Measurements from ENCODE around the gene FAT4.
A peak's percentile ranks its signal among the peaks of the same experiment; 100 is the strongest.

DNA sequence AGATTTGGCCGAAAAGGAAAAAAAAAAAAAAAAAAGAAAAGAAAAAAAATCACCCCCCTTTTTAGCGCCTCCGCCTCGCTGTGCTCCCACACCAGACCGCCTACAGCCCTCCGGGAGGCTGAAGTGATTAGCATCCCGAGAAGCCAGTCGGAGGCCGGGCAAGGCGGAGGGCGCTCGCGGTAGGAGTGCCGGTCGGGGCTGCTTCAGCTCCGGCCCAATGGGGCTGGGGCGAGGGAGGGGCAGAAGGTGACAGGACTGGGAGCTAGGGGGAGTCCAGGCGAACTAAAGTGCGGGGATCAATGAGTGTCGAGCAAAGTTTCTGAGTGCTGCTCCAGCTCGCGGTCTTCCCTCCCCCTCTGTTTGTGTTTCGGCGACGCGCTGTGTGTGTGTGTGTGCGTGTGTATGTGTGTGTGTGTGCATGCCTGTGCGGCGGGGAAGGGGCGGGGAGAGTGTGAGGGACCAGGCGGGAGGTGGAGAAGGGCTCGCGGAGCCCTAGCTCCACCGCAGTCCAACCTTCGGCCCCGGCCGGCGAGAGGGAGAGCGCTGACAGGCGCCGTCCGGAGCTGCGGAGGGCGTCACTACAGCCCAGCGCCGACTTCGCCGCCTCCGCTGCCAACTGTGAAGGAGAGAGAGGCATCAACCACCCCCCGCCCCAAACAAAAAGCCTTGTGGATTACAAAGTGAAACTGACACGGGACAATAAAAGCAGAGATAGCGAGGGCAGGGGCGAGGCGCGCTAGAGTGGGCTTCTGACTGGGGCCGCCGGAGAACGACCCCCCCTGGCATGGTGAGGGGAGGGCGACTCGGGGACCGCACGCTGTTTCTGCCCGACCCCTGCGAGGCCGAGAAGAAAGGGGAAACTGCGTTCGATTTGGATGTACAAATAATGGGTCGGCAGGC, at the start of gene FAT4:
- TF ChIP-seq POLR2AphosphoS5 (IDR thresholded peaks at IDR 0.05; ENCODE audit: low read depth, low read length) (no peak), MAFK (IDR thresholded peaks at IDR 0.05; ENCODE audit: low read depth, low read length) (no peak), CEBPB (IDR thresholded peaks at IDR 0.05; ENCODE audit: low read depth, low read length) (no peak), CREB1 (IDR thresholded peaks at IDR 0.05) (no peak; the same call in 1 of the 2 replicates), EP300 (IDR thresholded peaks at IDR 0.05; ENCODE audit: borderline replicate concordance in 1 of 2, low read depth in 2 of 2, low read length in 2 of 2) (peak in 1 of 2 experiments; percentile 9; a peak in 1 of 3 replicates), POLR2A (IDR thresholded peaks at IDR 0.05; ENCODE audit: control extremely low read depth in 1 of 2, low read depth in 2 of 2, low read length in 2 of 2) (no peak), RAD21 (IDR thresholded peaks at IDR 0.05 in 1 of 2, conservative IDR thresholded peaks at IDR 0.05 in 1 of 2; ENCODE audit: low read depth in 2 of 2, low read length in 2 of 2) (peak in 1 of 2 experiments; percentile 9; a peak in 2 of 4 replicates), EZH2 (IDR thresholded peaks at IDR 0.05; ENCODE audit: low read depth, low read length, severe bottlenecking) (no peak), SAP30 (IDR thresholded peaks at IDR 0.05; ENCODE audit: insufficient read depth, insufficient replicate concordance, low read length) (peak; percentile 84), BACH1 (IDR thresholded peaks at IDR 0.05; ENCODE audit: low read length) (no peak), SP4 (IDR thresholded peaks at IDR 0.05; ENCODE audit: low read length) (no peak)
- TF ChIP-seq, protein P1, sequence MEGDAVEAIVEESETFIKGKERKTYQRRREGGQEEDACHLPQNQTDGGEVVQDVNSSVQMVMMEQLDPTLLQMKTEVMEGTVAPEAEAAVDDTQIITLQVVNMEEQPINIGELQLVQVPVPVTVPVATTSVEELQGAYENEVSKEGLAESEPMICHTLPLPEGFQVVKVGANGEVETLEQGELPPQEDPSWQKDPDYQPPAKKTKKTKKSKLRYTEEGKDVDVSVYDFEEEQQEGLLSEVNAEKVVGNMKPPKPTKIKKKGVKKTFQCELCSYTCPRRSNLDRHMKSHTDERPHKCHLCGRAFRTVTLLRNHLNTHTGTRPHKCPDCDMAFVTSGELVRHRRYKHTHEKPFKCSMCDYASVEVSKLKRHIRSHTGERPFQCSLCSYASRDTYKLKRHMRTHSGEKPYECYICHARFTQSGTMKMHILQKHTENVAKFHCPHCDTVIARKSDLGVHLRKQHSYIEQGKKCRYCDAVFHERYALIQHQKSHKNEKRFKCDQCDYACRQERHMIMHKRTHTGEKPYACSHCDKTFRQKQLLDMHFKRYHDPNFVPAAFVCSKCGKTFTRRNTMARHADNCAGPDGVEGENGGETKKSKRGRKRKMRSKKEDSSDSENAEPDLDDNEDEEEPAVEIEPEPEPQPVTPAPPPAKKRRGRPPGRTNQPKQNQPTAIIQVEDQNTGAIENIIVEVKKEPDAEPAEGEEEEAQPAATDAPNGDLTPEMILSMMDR (IDR thresholded peaks at IDR 0.05; ENCODE audit: control extremely low read depth in 1 of 3, insufficient read depth in 1 of 3, low read depth in 1 of 3, low read length in 3 of 3), result no peak
- TF ChIP-seq, protein P2, sequence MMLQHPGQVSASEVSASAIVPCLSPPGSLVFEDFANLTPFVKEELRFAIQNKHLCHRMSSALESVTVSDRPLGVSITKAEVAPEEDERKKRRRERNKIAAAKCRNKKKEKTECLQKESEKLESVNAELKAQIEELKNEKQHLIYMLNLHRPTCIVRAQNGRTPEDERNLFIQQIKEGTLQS (IDR thresholded peaks at IDR 0.05; ENCODE audit: insufficient read depth, low read depth, low read length), result no peak
